NOMO-1 (cell line): ENCODE measurements around the gene ESYT2.

Experiments used
- DNase-seq, 2 experiments: peaks; one replicate each; lab custom pipeline; 2025; ENCODE audit not compliant: unreplicated experiment in 2 of 2; lab: John Stamatoyannopoulos, UW

ESYT2 gene

DNA sequence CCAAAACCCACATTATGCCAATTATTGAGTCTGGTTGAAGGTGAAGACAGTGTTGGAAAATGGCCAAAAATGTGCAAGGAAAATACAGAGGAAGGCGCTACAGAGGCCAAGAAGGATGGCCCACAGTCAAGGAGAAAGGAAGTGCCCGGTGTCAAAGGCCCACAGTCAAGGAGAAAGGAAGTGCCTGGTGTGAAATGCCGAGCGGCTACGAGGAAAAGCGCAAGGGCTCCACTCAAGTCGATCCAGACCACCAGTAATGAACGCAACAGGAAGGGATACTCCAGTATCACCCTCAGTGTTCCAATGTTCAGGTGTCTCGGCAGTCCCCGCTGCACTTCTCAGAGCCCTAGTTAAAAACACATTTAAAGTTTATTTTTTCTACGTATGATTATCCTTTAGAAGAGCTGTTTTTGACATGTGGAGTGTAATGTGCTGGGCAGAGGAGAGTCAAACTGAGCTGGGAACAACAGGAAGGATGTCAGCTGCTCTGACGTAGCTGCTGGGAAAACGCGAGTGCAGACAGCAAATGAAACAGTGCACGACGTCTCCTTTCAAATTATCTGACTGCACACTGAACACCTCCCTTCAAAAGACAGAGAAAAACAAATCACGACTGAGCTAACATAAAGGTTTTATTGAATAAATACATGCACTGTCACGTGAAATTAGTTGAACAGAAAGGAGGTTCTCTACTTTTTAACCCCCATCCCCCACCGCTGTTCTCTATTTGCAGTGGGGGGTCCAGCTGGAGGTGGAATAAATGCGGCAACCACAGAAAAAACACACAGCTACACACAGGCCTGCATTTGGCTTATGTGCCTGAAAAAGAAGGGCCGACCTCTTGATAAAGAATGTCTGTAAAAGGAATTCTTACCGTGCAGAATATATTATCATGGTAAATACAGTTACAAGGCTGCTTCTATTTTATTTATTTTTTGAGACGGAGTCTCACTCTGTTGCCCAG, 98.6 kb downstream of the ESYT2 start:
- DNase-seq: no peak

DNA sequence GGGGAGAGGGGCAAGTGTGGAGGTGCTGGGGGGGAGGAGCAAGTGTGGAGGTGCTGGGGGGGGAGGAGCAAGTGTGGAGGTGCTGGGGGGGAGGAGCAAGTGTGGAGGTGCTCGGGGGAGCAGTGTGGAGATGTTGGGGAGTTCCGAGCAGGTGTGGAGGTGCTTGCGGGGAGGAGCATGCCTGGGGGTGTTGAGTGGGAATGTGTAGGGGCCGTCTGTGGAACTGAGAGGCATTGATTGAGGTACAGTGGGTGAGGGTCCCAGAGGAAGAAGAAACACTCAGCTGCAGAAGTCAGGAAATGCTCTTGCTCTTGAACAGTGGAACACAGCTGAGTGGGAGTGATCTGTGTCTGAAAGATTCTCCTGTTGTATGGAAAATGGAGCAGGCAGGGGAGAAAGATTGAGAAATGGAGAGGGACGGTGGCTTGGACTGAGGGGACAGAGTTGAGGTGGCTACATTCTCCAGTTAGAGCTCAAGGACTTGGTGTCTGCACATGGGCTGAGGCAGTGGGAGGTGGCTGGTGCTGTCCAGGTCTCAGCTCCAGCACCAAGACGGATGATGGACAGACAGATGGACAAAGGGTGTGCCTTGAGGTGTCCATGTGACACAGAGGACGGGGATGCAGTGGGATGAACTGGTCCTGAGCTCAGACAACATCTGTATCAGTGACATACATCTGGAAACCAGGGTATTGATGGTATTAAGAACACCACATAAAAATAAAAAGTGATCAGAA, 99.5 kb downstream of the ESYT2 start:
- no peak for DNase-seq

DNA sequence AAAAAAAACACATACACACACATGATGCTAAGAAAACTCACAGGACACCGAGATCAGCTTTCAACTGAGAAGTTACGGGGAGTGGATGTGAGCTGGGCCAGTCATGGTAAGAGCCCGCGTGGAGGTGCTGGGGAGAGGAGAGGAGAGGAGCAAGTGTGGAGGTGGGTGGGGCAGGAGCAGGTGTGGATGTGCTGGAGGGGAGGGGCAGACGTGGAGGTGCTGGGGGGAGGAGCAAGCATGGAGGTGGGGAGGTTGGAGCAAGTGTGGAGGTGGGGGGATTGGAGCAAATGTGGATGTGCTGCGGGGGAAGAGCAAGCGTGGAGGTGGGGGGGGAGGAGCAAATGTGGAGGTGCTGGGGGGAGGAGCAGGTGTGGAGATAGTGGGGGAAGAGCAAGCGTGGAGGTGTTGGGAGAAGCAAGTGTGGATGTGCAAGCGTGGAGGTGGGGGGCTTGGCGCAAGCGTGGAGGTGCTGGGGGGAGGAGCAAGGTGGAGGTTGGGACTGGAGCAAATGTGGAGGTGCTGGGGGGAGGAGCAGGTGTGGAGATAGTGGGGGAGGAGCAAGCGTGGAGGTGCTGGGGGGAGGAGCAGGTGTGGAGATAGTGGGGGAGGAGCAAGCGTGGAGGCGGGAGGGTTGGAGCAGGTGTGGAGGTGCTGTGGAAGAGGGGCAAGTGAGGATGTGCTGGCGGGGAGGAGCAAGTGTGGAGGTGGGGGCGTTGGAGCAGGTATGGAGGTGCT, 100.2 kb downstream of the ESYT2 start:
- DNase-seq: no peak

DNA sequence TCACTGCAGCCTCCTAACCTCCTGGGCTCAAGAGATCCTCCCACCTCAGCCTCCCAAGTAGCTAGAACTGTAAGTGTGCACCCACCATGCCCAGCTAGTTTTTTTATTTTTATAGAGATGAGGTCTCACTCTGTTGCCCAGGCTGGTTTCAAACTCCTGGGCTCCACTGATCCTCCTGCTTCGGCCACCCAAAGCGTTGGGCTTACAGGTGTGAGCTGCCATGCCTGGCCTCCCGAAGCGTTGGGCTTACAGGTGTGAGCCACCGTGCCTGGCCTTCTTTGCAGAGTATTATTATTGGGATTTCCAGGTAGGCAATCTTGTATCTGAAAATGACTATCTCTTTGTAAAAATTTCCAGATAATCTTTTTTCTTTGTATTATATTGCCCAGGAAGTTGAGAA, 101.6 kb downstream of the ESYT2 start:
- no peak for DNase-seq

DNA sequence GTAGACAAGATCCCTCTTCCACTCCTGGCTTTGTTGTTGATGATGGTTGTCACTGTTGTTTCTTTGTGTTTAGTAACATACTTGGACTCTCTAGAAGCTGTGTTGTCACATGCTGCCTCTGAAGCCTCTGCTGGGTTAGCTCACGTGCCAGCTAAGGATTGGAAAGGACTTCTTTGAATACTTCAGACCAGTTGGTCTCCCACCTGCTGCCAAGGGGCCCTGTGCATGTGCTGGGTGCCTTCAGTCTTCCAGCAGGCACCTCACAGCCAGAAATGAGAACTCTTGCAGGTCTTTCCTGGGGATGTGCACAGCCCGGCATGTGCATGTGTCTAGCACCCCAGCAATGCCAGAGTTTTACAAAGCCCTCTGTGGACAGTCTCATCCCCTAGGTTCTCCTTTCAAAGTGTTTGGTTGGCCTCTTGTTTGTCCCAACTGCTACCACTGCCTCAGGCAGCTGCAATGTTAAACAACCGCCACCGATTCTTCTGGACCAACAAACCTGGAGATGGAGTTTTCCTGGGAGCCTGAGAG, 103.0 kb downstream of the ESYT2 start:
- no peak for DNase-seq

DNA sequence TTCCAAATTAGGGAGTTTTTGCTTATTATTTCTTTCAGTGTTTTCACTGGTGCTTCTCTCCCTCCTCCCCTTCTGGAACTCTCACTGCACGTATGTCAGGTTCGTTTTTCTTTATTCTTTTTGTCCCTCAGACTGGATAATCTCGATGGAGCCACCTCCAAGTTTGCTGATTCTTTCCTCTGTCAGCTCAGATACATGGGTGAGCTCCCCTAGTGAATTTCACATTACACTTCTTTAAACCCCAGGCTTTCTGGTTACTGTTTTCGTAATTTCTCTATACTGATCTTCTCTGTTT, 103.9 kb downstream of the ESYT2 start:
- no peak for DNase-seq

DNA sequence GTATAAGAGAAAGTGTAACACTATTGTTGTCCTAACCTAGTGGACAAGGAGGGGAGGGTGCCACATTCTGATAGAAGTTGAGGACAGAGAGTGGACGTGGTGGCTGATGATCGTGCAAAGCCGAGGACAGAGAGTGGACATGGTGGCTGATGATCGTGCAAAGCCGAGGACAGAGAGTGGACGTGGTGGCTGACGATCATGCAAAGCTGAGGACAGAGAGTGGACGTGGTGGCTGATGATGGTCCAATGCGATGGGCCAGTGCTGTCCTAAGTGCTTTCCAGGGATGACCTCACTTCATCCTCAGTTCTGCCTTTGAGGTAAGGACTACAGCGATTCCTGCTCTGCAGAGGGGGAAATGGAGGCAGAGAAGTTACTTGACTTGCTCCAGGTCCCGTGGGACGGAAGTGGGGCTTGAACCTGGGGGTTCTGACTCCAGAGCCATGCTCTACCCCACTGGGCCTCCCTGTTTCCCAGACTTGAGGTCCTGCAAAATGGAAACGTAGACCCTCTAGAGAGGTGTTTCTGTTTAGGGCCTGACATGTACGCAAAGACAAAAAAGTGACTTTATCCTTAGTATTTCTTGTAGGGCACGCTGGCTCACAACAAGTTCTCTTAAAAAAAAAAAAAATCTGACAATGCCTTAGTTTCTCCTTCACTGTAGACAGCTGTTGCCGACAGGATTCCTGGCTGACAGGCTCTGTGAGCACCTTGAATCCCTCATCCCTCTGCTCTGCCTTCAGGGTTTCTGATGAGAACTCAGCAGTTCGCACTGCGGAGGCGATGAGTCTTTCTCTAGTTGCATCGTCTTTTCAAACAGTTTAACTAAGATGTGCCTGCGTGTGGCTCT, 104.4 kb downstream of the ESYT2 start:
- no peak for DNase-seq

DNA sequence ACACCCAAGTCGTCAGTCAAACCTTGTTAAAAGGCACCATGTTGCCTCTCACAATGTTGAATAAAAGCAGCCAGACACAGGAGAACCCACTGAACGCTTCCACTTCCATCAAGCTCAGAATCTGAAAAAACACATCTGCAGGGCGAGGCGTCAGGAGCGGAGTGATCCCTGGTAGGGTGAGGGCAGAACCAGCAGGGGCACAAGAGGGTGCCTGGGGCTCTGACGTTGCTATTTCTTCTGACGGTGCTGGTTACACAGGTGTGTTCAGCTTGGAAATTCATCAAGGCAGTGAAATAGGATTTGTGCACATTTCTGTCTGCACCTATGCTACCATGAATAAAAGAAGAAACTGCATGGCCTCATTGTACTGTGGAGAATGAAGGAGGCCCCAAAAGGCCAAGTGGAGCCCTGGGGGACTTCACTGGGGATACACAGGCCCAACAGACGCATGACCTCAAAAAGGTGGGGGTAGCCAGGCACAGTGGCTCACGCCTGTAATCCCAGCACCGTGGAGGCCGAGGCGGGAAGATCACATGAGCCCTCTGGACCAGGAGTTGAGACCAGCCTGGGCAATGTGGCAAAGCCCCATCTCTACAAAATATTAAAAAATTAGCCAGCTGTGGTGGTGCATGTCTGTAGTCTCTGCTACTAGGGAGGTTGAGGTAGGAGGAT, 105.5 kb downstream of the ESYT2 start:
- DNase-seq: no peak

DNA sequence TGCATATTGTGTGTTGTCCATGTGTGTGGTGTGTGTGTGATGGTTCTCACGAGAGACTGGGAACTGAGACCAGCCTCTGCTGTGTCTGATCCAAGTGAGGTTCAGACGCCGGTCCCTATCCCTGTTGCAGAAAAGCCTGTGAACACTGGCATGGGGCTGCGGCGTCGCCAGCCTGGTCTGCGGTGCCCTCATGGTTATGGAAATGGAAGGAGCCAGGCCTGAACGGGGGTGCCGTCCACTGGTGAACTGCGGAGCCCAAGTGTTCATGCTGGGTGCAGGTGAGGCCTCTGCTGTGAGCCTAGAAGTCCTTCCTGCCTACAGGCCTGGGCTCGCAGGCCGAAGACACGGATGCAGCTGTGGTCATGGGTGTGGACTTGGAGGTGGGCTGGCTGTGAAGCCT, 106.0 kb downstream of the ESYT2 start:
- DNase-seq: no peak

DNA sequence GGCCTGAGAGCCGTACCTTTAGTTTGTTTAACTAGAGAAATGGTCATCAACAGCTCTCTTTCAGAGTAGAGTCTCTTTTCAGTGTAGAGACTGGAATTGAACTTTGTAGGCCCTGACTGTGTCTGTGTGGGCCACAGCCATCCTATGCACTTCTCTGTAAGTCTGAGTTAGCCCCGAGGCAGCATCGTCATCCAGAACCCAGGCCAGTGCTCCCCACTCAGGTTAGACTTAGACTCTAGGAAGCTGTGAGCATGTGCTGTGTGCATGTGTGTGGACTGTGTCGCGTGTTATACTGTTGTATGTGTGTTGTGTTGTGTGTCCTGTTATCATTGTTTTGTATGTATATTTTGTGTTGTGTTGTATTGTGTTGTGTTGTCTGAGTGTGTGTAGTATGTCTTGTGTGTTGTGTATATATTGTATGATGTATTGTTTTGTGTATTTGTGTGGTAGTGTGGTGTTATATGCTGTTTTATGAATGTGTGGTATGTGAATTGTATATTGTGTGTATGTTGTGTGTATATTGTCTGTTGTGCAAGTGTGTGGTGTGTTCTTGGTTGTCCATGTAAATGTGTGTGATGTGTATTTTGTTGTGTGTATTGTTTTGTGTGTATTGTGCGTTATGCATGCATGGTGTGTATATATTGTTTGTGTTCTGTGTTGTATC, 106.6 kb downstream of the ESYT2 start:
- DNase-seq: no peak

DNA sequence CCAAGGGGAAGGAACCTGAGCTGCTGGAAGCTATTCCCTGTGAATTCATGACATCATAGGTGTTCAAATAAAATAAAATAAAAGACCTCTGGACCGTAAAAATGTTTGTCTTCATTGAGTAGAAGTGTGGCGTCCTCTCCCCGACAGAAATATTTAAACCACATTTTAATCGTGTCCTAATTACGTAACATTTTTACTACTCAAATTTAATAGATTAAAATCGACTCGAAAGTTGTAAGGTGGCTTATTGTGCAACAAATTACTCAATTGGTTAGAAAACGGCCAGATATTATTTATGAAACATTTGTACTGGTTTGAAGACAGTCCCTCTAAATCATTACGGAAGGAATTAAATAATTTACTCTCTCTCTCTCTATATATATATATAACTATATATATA, 109.2 kb downstream of the ESYT2 start:
- peak in 1 of 2 experiments; percentile 19 for DNase-seq

DNA sequence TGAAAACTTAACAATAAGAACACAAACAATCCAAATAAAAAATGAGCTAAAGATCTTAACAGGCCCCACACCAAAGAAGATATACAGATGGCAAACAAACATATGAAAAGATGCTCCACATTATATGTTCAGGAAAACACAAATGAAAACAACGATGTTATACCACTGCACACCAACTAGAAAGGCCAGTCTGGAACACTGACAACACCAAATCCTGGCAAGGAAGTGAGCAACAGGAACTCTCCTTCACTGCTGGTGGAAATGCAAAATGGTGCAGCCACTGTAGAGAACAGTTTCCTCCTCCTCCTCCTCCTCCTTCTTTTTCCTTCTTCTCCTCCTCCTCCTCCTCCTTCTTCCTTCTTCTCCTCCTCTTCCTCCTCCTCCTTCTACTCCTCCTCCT, 112.5 kb downstream of the ESYT2 start:
- DNase-seq: no peak

DNA sequence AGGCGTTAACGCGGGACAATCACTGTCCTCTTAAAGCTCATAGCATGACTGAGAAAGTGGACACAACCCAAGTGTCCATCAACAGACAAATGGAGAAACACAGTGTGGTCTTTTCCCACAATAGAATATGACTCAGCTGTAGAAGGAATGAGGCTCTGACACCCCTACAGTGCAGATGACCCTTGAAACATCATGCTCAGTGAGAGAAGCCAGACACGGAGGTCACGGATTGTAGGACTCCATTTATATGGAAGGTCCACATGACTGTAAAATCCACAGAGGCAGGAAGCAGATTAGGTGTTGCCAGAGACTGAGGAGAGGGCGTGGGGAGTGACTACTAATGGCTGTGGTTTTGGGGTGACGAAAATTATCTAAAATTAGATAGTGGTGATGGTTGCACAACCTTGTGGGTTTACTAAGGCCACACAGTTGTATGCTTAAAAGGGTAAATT, 118.6 kb downstream of the ESYT2 start:
- peak; percentile 83 to 86 for DNase-seq

DNA sequence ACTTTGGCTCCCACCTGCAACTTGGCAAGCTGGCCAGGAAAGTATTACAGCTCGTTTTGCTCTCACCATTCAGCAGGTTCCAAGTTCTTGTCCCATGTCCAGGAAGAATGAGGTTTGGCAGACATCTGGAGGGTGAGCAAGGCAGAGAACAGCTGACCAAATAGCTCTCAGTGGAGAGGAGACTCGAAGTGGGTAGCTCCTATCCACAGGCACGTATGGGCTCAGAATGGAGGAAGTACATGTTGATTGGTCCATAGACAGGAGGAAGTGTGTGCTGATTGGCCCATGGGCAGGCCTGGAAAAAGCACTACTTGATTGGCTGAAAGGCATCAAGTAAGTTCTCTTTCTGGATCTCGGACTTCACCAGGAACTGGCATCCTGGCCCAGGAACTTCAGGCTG, 121.7 kb downstream of the ESYT2 start:
- no peak for DNase-seq

DNA sequence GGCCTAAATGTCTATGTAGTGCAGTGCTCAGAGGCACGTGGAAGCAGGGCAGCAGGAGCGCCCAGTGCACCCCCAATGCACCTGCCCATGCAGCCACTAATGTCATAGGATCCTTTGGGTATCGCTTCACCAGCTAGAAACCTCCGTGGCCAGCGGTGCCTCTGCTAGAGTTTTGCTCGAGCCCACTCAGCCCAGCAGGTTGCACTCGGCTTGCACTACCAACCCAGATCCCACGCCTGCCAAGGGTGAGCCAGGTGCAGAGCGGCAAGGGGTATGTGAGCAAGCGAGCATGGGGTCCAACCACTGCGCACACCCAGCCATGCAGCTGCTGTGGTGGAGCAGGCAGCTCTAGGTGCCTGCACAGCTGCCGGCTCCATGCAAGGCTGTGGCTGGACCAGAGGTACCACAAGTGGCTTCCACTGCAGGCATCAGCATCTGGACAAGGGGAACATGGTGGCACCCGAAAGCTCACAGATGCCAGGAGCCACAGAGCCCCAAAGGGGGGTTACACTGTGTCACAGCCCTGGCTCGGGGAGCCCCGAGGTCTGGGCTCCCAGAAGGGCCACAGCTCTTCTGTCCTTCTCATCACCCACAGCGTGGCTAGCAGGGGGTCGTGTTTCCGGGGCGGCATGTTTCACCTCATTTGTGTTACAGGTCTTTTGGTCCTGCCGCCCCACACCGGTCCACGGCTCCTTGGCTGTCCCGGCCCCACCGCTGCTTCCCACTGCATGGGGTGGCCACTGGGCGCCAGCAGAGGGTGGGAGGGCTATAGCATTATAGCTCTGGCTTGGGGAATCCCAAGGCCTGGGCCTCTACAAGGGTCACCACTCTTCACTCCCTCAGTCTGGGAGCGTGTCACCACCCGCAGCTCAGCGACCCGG, 122.4 kb downstream of the ESYT2 start:
- DNase-seq: no peak

DNA sequence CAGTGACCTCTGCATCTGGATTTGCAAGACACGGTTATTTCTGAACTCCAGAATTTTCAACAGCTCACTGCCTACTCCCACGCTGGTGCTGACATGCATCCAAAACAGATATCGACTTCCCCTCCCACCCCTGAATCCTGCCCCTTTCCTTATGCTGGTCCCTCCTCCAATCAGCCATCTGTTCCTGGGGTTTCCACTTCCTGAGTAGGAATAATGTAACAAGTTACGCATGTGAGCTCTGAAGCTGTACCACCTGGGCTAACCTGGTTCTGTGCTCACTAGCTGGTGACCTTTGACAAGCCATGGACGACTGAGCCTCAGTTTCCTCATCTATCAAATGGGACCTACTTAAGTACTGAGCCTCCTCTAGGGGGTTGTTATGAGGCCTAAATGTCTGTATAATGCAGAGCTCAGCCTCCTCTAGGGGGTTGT, 123.0 kb downstream of the ESYT2 start:
- DNase-seq: no peak

DNA sequence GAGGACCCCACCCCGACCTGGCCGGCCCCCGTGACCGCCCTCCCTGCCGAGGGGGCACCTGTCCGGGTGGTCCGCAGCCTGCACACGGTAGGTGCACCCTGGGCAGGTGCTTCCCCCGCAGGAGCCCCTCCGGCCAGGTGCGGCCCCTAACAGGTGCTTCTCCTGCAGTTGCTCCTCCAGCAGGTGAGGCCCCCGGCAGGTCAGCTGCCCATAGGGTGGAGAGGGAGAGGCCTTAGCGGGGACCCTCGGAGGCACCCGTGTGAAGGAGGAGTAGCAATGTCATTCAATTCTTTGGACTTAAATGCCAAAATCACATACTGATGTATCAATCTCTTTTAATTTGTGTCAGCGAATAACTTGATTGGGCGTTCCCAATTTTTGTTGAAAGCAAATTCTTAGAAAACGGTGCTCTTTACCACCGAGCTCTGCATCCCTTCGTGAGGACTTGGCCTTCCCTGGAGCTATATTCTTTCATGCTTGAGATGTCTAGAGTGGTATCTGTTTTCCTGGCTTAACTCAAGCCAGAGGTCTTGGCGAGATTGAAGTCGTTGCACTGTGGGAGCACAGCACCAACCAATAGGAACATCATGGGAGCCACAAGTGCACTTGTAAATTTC, 124.0 kb downstream of the ESYT2 start:
- no peak for DNase-seq
